Panc1 (cell line): ENCODE measurements around the gene CRTC1. TPM values are rescaled to one million over a fixed set of nuclear protein-coding genes. Genes with fewer than 3 reads are reported as not detected.

Experiments
- ATAC-seq: fragments of 200-7000 bp; cut with Tn5 transposase; 2 replicates; pipeline ENCODE4 v1.9.1; 2020; ENCODE audit warnings: mild to moderate bottlenecking, moderate library complexity
- BruUV-seq: library from RNA; stranded (reverse); fragments of 400-500 nt; replicated peaks from 2 replicates; lab custom pipeline; 2021; lab: Mats Ljungman, UMichigan
- CTCF ChIA-PET: fragments of 300-600 bp; sonication (Branson Sonifier 250); formaldehyde crosslinking; loops from one replicate; lab custom pipeline; 2022; ENCODE audit warnings: antibody characterized with exemption; lab: Charles Lee
- POLR2A ChIA-PET: fragments of 300-600 bp; sonication (Branson Sonifier 250); formaldehyde crosslinking; loops from one replicate; lab custom pipeline; 2022; ENCODE audit warnings: antibody characterized with exemption; lab: Charles Lee
- DNase-seq: peaks from one replicate; pipeline ENCODE4 v3.0.0-alpha.2; 2010; ENCODE audit warnings: low read depth, low spot score
- H3K27ac ChIP-seq: 2 replicates; pipeline ENCODE4 v1.5.1; 2011; ENCODE audit warnings: mild to moderate bottlenecking, low read length, inconsistent platforms
- H3K27me3 ChIP-seq: fragments of 200-500 bp; sonication (Bioruptor generic); 2 replicates; pipeline ENCODE4 v1.6.0; 2014; ENCODE audit warnings: low read length, inconsistent platforms; ENCODE audit not compliant: control insufficient read depth, insufficient read depth
- H3K36me3 ChIP-seq: fragments of 200-500 bp; sonication (Bioruptor generic); 2 replicates; pipeline ENCODE4 v1.5.1; 2014; ENCODE audit warnings: inconsistent platforms, mild to moderate bottlenecking, low read length, moderate library complexity; ENCODE audit not compliant: control insufficient read depth, insufficient read depth
- H3K4me1 ChIP-seq: 2 replicates; pipeline ENCODE4 v1.5.1; 2011; ENCODE audit warnings: inconsistent platforms, mild to moderate bottlenecking, low read length, moderate library complexity; ENCODE audit not compliant: control insufficient read depth, insufficient read depth
- H3K4me3 ChIP-seq, 2 experiments: 2 replicates each; pipeline ENCODE4 v1.5.1; 2011 to 2012; ENCODE audit warnings: low read depth in 2 of 2, low read length in 2 of 2, mild to moderate bottlenecking in 2 of 2, inconsistent platforms in 1 of 2, moderate library complexity in 1 of 2
- H3K9me3 ChIP-seq: fragments of 200-500 bp; sonication (Bioruptor generic); 2 replicates; pipeline ENCODE4 v1.5.1; 2014; ENCODE audit warnings: low read depth, mild to moderate bottlenecking, inconsistent platforms, low read length, moderate library complexity; ENCODE audit not compliant: control insufficient read depth, insufficient read depth
- POLR2AphosphoS5 ChIP-seq: IDR thresholded peaks from 2 replicates; pipeline ENCODE4 v1.6.1; 2012; ENCODE audit warnings: mild to moderate bottlenecking, low read depth, low read length, moderate library complexity
- SIN3A ChIP-seq: IDR thresholded peaks from 2 replicates; pipeline ENCODE4 v1.6.1; 2012; ENCODE audit warnings: low read depth, mild to moderate bottlenecking, low read length, moderate library complexity, borderline replicate concordance; ENCODE audit not compliant: insufficient read depth
- TCF7L2 ChIP-seq: IDR thresholded peaks from 2 replicates; pipeline ENCODE4 v1.6.1; 2011; ENCODE audit warnings: mild to moderate bottlenecking, low read depth, low read length, inconsistent platforms
- in situ Hi-C: cut with HindIII; loops from 2 replicates; pipeline ENCODE4 v1.10.0; 2016; ENCODE audit warnings: low sequenced_read_pairs, low pct_unique_long_range_greater_than_20kb
- intact Hi-C: fragments of 100-400 bp; cut with micrococcal nuclease; formaldehyde crosslinking; loops from one replicate; pipeline ENCODE4 v1.10.0; 2022; ENCODE audit not compliant: unreplicated experiment
- total RNA-seq: library from RNA; stranded (reverse); gene quantifications from one replicate; pipeline ENCODE4 v1.2.1, GENCODE V29; 2021; ENCODE audit not compliant: unreplicated experiment
- TF ChIP-seq, protein P1 (sequence below), 2 experiments: IDR thresholded peaks; 2 replicates each; pipeline ENCODE4 v1.6.1; 2011 to 2012; ENCODE audit warnings: low read depth in 2 of 2, control low read depth in 1 of 2, low read length in 1 of 2, mild to moderate bottlenecking in 1 of 2, moderate library complexity in 1 of 2; ENCODE audit not compliant: insufficient read depth in 1 of 2
- TF ChIP-seq, protein P2 (sequence below): fragments of 450-650 bp; IDR thresholded peaks from 2 replicates; pipeline ENCODE4 v1.5.1; 2017; ENCODE audit warnings: mild to moderate bottlenecking

The CRTC1 gene
- total RNA-seq, 1 experiment from 2014 or later, result 18.2 TPM

DNA sequence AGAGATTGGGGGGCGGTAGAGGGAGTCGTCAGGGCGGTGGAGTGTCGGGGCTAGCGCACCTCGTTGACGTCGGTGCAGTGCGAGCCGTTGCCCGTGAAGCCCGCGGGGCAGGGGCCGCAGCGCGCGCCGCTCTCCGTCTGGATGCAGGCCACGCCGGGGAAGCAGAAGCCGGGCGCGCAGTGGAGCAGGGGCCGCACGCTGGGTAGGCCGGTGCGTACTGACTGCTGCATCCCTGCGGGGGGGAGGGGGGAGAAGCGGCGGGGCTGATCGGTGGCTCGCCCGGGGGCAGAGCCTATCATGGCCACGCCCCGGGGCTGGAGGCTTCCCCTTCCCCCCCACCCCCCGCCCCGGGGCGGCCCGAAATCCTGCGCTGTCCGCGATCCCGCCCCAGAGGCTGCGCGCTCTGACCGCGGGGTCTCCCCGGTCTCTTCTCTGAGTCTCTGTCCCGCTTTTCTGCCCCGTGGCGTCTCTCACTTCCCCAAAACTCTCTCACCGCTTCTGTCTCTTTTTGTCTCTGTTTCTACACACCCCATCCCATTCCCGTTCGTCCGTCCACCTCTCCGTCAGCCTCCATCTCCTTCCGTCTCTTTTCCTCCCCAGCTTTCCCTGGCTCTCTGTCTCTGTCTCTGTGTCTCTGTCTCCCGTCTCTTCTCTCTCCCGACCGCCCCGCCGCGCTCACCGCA, 106.5 kb downstream of the CRTC1 start:
- ChIA-PET CTCF (no interaction called here), POLR2A (no interaction called here)
- TF ChIP-seq SIN3A, result no peak
- TF ChIP-seq, protein P1, sequence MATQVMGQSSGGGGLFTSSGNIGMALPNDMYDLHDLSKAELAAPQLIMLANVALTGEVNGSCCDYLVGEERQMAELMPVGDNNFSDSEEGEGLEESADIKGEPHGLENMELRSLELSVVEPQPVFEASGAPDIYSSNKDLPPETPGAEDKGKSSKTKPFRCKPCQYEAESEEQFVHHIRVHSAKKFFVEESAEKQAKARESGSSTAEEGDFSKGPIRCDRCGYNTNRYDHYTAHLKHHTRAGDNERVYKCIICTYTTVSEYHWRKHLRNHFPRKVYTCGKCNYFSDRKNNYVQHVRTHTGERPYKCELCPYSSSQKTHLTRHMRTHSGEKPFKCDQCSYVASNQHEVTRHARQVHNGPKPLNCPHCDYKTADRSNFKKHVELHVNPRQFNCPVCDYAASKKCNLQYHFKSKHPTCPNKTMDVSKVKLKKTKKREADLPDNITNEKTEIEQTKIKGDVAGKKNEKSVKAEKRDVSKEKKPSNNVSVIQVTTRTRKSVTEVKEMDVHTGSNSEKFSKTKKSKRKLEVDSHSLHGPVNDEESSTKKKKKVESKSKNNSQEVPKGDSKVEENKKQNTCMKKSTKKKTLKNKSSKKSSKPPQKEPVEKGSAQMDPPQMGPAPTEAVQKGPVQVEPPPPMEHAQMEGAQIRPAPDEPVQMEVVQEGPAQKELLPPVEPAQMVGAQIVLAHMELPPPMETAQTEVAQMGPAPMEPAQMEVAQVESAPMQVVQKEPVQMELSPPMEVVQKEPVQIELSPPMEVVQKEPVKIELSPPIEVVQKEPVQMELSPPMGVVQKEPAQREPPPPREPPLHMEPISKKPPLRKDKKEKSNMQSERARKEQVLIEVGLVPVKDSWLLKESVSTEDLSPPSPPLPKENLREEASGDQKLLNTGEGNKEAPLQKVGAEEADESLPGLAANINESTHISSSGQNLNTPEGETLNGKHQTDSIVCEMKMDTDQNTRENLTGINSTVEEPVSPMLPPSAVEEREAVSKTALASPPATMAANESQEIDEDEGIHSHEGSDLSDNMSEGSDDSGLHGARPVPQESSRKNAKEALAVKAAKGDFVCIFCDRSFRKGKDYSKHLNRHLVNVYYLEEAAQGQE (IDR thresholded peaks at IDR 0.05; ENCODE audit: insufficient read depth in 1 of 2, low read depth in 2 of 2, low read length in 1 of 2), result no peak
- no peak for TF ChIP-seq TCF7L2
- TF ChIP-seq, protein P2, sequence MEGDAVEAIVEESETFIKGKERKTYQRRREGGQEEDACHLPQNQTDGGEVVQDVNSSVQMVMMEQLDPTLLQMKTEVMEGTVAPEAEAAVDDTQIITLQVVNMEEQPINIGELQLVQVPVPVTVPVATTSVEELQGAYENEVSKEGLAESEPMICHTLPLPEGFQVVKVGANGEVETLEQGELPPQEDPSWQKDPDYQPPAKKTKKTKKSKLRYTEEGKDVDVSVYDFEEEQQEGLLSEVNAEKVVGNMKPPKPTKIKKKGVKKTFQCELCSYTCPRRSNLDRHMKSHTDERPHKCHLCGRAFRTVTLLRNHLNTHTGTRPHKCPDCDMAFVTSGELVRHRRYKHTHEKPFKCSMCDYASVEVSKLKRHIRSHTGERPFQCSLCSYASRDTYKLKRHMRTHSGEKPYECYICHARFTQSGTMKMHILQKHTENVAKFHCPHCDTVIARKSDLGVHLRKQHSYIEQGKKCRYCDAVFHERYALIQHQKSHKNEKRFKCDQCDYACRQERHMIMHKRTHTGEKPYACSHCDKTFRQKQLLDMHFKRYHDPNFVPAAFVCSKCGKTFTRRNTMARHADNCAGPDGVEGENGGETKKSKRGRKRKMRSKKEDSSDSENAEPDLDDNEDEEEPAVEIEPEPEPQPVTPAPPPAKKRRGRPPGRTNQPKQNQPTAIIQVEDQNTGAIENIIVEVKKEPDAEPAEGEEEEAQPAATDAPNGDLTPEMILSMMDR, result no peak
- no peak for TF ChIP-seq POLR2AphosphoS5
- intact Hi-C loops, result loop anchor here (10.0 kb wide), 1 partner anchor 55 kb away; no protein-coding TSS in a partner anchor
- Histone ChIP-seq H3K9me3 (no peaks in the 10 kb centered on the region), H3K36me3 (no peaks in the 10 kb centered on the region), H3K27me3 (no peaks in the 10 kb centered on the region; the same call in 1 of the 2 replicates), H3K4me1 (no peaks in the 10 kb centered on the region), H3K4me3 (peak overlapping the region; percentile 32 to 48), H3K27ac (no peak overlapping the region)
- no TSS peak for BruUV-seq
- DNase-seq, result no peak
- ATAC-seq, result peak; percentile 58
- in situ Hi-C loops, result no loop called here

DNA sequence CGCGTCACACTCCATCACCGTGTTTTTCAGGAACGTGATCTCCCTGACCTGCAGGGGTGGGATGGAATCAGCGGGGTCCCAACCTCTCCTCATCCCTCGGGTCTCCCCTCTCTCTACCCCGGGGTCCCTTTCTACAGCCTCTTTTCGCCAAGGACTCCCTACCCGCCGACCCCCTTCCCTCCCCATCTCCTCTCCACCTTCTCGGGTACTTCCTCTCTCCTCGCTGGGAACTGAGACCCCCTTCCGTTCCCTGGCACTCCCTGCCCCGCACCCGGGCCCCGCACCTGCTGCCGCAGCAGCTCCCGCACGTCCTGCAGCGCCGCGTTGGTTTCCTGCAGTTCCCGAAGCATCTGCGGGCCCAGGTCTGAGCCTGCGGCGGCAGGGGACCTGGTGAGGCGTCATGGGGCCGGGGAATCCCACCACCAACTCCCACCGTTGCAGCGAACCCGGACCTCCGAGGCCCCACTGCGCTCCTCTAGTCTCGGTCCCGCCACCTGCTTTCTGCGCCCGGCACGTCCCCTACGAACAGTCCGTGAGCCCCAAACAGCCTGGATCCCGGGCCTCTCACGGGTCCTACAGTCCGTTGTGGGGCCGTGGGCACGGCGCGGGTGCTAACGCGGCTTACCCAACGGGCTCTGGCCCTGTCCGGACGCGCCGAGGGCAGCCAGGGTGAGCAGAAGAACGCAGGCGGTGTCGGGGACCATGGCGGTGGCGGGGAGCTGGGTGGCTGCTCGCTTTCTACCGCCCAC, 107.3 kb downstream of the CRTC1 start, which contains the start of gene COMP:
COMP (minus strand) TSS at position 740 of the 749 bp plus-strand sequence; CDS start at position 704, 36 bp downstream.
- DNase-seq (no peak), ATAC-seq (no peak)
- Histone ChIP-seq H3K4me1 (no peaks in the 10 kb centered on the region), H3K9me3 (no peaks in the 10 kb centered on the region), H3K27me3 (no peaks in the 10 kb centered on the region; the same call in 1 of the 2 replicates), H3K27ac (no peak within 1 kb of the TSS), H3K36me3 (no peaks in the 10 kb centered on the region), H3K4me3 (peak within 1 kb of the TSS; percentile 32 to 48)
- TF ChIP-seq, protein P1 (IDR thresholded peaks at IDR 0.05; ENCODE audit: insufficient read depth in 1 of 2, low read depth in 2 of 2, low read length in 1 of 2), result no peak
- TF ChIP-seq SIN3A, result no peak
- no peak for TF ChIP-seq TCF7L2
- TF ChIP-seq, protein P2, result no peak
- no peak for TF ChIP-seq POLR2AphosphoS5
- BruUV-seq, result no TSS peak
- CTCF ChIA-PET, result interaction anchor here (0.6 kb wide), 1 partner anchor 72 kb away, joined by 3 read pairs; no protein-coding TSS in a partner anchor
- in situ Hi-C loops (no loop called here), intact Hi-C loops (no loop called here)
- POLR2A ChIA-PET, result no interaction called here
